ENCODE results near the gene ARMC2. TPM values are rescaled to one million over a fixed set of nuclear protein-coding genes. Genes with fewer than 3 reads are reported as not detected.

Gene ARMC2
- total and polyA plus RNA-seq, 2 donors (not counting 3 experiments of a cell fraction or from before 2014, with no cell fraction given), result 1.7 to 3.7 TPM

- CTCF ChIA-PET, result no interaction called here
- Histone ChIP-seq H3K27me3 (ENCODE audit: control insufficient read depth in 2 of 2, insufficient read depth in 2 of 2, low read length in 2 of 2) (no peaks in the 10 kb centered on the region), H3K36me3 (ENCODE audit: control insufficient read depth in 2 of 2, extremely low read depth in 1 of 2, insufficient read depth in 2 of 2, low read length in 2 of 2) (no peaks in the 10 kb centered on the region), H3K9me1 (replicated peaks; ENCODE audit: control insufficient read depth, extremely low read depth, insufficient read depth, low read length) (no peaks in the 10 kb centered on the region), H3K4me1 (ENCODE audit: control insufficient read depth, extremely low read depth, insufficient read depth, low read length) (no peaks in the 10 kb centered on the region), H3K4me3 (replicated peaks in 1 of 3; ENCODE audit: insufficient read depth in 1 of 3, low read depth in 1 of 3, low read length in 3 of 3) (no peak overlapping the region), H3K4me2 (ENCODE audit: insufficient read depth, low read length) (no peak overlapping the region), H4K20me1 (replicated peaks; ENCODE audit: control insufficient read depth, extremely low read depth, insufficient read depth, low read length) (no peaks in the 10 kb centered on the region), H3K9ac (replicated peaks; ENCODE audit: extremely low read depth, insufficient read depth, low read length) (no peak overlapping the region), H2AFZ (ENCODE audit: low read depth, low read length) (no peak overlapping the region), H3K79me2 (ENCODE audit: control insufficient read depth, insufficient read depth, low read length) (no peaks in the 10 kb centered on the region), H3K9me3 (replicated peaks; ENCODE audit: control insufficient read depth, insufficient read depth, low read length) (no peaks in the 10 kb centered on the region), H3K27ac (ENCODE audit: insufficient read depth, low read depth, low read length) (no peak overlapping the region)
- POLR2A ChIA-PET, result no interaction called here
- intact Hi-C loops (cut with micrococcal nuclease), result no loop called here
- BruUV-seq (replicated peaks), result no TSS peak
- FAIRE-seq (no peak), DNase-seq (ENCODE audit: low read depth, low spot score) (no peak)
- dilution Hi-C loops (cut with MboI; ENCODE audit: extremely low pct_ligation_motif_present, low sequenced_read_pairs), result no loop called here
- TF ChIP-seq POLR2AphosphoS5 (IDR thresholded peaks at IDR 0.05; ENCODE audit: insufficient read depth, low read depth, low read length), result no peak
- no peak for TF ChIP-seq CTCF (IDR thresholded peaks at IDR 0.05; ENCODE audit: extremely low read depth in 1 of 2, insufficient read depth in 1 of 2, low read depth in 1 of 2, low read length in 2 of 2)
- no peak for TF ChIP-seq EZH2 (IDR thresholded peaks at IDR 0.05; ENCODE audit: borderline replicate concordance, low read depth, low read length, severe bottlenecking)
- no peak for TF ChIP-seq MAX (IDR thresholded peaks at IDR 0.05; ENCODE audit: insufficient read depth, insufficient read length)
- TF ChIP-seq FOS (IDR thresholded peaks at IDR 0.05; ENCODE audit: borderline replicate concordance, insufficient read depth, low read length), result no peak
- no peak for TF ChIP-seq GATA2 (IDR thresholded peaks at IDR 0.05; ENCODE audit: insufficient read depth, insufficient read length, low read depth, low read length)
- no peak for TF ChIP-seq POLR2A (IDR thresholded peaks at IDR 0.05; ENCODE audit: low read depth, low read length)
- no peak for TF ChIP-seq MYC (IDR thresholded peaks at IDR 0.05; ENCODE audit: low read depth, low read length)
- TF ChIP-seq JUN (IDR thresholded peaks at IDR 0.05; ENCODE audit: borderline replicate concordance, insufficient read depth, insufficient read length, low read depth), result no peak
These were observed 99.1 kb downstream of the ARMC2 start for GRCh38 chr6:108947114-108947854.
